Measurements from ENCODE around the gene P2RY8. TPM values are rescaled to one million over a fixed set of nuclear protein-coding genes. Genes with fewer than 3 reads are reported as not detected.

The P2RY8 gene
- total RNA-seq, 1 experiment from 2014 or later = 0.44 TPM

GRCh38 chrX:1449823-1450149 is 87.2 kb downstream of the P2RY8 start:
- Histone ChIP-seq H3K79me2 (ENCODE audit: insufficient read depth, low read length) (peaks cover 67% of the 10 kb centered on the region), H4K20me1 (ENCODE audit: insufficient read depth) (no peaks in the 10 kb centered on the region), H3K4me3 (replicated peaks in 1 of 2; ENCODE audit: low read depth in 1 of 2, low read length in 2 of 2) (no peak overlapping the region), H3K4me1 (ENCODE audit: control insufficient read depth in 1 of 2, insufficient read depth in 2 of 2, low read length in 2 of 2) (peaks cover 0 to 8% of the 10 kb centered on the region in 2 experiments; a peak in 1 of 4 replicates), H3K27me3 (ENCODE audit: insufficient read depth, low read length) (no peaks in the 10 kb centered on the region), H2AFZ (ENCODE audit: low read depth, low read length, poor library complexity, severe bottlenecking) (no peak overlapping the region), H3K9me3 (ENCODE audit: control insufficient read depth in 1 of 2, insufficient read depth in 1 of 2, low read depth in 1 of 2, low read length in 2 of 2) (no peaks in the 10 kb centered on the region; a peak in 1 of 4 replicates), H3K36me3 (ENCODE audit: control insufficient read depth in 1 of 2, insufficient read depth in 2 of 2, low read length in 2 of 2) (peaks cover 0 to 15% of the 10 kb centered on the region in 2 experiments; a peak in 1 of 4 replicates), H3K9ac (ENCODE audit: low read length) (no peak overlapping the region), H3K27ac (ENCODE audit: low read depth, low read length) (no peak overlapping the region), H3K9me2 (ENCODE audit: insufficient read depth) (no peaks in the 10 kb centered on the region), H3K4me2 (ENCODE audit: low read length) (no peak overlapping the region)
- TF ChIP-seq CTCF (IDR thresholded peaks at IDR 0.05 in 2 of 3, conservative IDR thresholded peaks at IDR 0.05 in 1 of 3; ENCODE audit: borderline replicate concordance in 1 of 3, insufficient read depth in 1 of 3, low read depth in 2 of 3, low read length in 2 of 3) (no peak), MAX (IDR thresholded peaks at IDR 0.05) (no peak), ELF1 (IDR thresholded peaks at IDR 0.05; ENCODE audit: borderline replicate concordance, low read depth) (no peak), SP1 (IDR thresholded peaks at IDR 0.05; ENCODE audit: low read depth) (no peak), FOSL1 (IDR thresholded peaks at IDR 0.05; ENCODE audit: low read depth) (no peak), YY1 (IDR thresholded peaks at IDR 0.05; ENCODE audit: extremely low read depth, insufficient replicate concordance, low read depth, low read length) (no peak), ZNF274 (IDR thresholded peaks at IDR 0.05; ENCODE audit: low read depth, low read length) (no peak), RAD21 (IDR thresholded peaks at IDR 0.05; ENCODE audit: low read depth) (no peak), POLR2A (IDR thresholded peaks at IDR 0.05; ENCODE audit: borderline replicate concordance, extremely low read depth, insufficient read depth, insufficient read length) (no peak), SIN3A (IDR thresholded peaks at IDR 0.05; ENCODE audit: low read depth) (no peak), ZBTB33 (IDR thresholded peaks at IDR 0.05; ENCODE audit: extremely low read depth, insufficient replicate concordance, low read length) (no peak), CEBPB (IDR thresholded peaks at IDR 0.05; ENCODE audit: low read depth) (no peak)
- TF ChIP-seq, protein P1, sequence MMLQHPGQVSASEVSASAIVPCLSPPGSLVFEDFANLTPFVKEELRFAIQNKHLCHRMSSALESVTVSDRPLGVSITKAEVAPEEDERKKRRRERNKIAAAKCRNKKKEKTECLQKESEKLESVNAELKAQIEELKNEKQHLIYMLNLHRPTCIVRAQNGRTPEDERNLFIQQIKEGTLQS (IDR thresholded peaks at IDR 0.05) = no peak
- ChIA-PET CTCF (no interaction called here), RAD21 (ENCODE audit: low non-redundant PET in 1 of 2, low total read pairs in 2 of 2, uncharacterized antibody in 2 of 2, unreplicated experiment in 2 of 2) (no interaction called here), POLR2A (no interaction called here)
- no peak for ATAC-seq
- no peak for DNase-seq (ENCODE audit: low read depth, low spot score)
- no TSS peak for BruUV-seq (replicated peaks)
- intact Hi-C loops (cut with micrococcal nuclease) = loop anchor here (5.0 to 10.0 kb wide), 5 partner anchors 133 to 1178 kb away; no protein-coding TSS in a partner anchor

Data from HCT116 (cell line).